CD4-positive, alpha-beta T cell treated with Interleukin-17A for 4 hours (primary cell): ENCODE results near the gene IFIT3.

Source experiments
- DNase-seq: peaks from one replicate; pipeline ENCODE4 v3.0.0-alpha.2; 2020; ENCODE audit warnings: mixed read lengths

The IFIT3 gene

DNA sequence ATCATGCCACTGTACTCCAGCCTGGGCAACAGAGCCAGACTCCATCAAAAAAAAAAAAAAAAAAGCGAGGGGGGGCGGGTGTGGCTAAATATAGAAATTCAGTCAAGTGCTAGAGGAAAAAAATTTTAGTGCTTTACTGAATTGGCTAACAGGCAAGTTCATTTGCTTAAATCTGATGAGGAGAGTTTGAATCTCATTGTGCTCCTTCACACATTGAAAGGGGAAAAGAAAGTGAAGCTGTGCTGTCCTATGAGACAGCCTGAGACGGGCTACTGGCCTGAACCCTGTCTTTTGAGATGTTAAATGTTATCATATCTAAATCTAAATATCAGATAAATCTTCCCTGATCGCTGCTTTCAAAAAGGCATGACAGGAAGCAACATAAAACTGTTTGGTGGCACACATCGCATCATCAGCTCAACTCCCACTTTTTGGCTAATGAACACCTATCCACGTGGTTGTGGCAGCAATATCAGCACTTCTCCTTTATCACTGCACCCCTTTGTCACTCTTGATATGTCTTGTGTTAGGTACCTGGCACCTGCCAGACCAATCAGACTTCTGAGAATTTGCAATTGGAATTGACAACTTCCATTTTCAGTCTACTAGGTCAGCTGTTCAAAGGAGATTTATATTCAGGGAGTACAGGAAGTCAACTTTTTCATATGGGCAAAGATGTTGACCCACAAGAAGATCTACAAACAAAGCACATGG, 36.1 kb downstream of the IFIT3 start:
- no peak for DNase-seq

DNA sequence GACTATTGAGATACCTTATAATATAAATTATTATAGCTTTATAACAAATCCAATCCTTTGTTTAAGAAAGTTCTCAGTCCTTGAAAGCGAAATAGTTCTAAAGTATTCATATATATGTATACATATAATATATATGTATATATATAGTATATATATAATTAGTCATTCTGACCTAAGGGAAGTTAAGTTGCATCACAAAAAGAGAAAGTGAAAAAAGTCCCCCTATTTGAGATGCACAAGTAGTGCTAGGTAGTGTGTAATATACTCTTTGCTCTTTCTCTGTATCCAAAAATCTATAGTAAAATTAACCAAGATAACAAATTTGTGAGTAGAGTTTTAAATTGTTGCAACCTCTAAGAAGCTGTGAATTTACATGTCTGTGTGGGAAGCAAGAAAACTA, 36.7 kb downstream of the IFIT3 start:
- DNase-seq = no peak

DNA sequence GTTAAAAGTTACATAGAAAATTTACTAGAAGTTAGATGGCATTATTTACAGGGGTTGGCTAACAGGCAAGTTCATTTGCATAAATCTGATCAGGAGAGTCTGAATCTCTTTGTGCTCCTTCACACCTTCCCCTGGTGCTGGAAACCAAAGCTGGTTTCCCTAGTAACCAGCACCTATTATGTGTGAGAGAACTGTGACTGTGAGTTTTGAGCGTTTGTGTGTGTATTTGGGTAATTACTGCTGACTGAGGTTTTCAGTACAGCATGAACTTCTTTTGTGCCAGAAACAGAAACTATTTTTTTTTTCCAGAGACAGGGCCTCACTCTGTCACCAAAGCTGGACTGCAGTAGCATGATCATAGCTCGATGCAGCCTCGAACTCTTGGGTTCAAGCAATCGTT, 39.7 kb downstream of the IFIT3 start:
- no peak for DNase-seq

DNA sequence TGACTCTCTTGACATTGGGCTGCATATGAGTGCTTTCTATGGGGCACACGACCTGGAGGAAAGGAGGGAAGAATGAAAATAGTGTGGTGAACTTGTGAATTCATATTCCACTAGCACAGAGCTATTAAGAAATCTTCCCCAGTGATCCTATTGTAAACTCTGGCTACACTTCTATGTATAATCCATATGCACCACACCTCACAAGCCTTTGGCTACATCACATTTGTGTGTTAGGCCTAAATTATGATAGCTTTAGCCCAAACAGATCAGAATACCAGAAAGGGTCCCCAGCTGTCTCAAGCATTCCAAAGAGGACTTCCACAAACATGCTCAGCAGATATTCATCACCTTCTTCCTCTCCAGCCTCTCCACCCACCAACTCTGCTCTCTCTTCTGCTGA, 40.3 kb downstream of the IFIT3 start:
- no peak for DNase-seq

DNA sequence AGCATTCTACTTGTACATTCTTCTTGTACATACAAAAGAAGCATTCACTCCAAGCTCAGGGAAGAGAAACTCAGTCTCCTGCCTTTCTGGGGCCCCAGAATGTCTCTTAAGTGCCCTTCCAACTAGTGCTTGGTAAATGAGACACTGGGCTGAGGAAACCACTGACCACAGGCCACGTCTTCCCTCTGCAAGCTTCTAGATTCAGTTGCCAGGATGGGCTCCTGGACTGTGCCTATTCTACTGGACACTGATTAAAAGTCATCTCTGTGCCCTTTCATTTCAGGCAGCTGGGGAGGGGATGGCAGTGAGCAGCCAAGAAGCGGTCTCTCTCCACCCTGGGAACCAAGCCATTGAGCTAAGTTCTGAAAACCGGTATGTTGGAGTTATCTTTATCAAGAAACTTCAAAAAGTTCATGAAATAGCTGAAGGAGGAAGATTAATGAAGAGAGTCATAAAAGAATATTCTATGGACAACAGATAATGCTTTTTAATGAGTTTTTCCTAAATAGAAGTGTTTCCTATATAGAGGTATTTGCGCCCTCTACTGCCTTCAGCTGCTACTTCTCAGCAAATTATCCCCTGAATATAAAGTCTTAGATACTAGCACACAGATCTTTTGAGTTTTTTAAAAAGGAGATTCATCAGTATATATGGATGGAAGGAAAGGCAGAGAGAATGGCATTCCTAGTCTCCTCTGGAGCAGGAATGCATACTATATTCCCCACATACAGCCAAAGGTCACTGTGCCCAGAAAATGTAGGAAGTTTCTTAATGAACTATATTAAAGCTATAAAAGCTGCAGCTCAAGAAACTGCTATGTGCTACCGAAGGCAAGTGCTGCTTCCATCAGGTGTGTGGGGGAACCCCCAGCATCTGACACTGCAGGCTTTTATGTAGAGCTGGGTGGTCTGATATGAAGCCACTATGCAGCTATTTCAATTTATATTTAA, 41.6 kb downstream of the IFIT3 start:
- DNase-seq = peak; percentile 39

DNA sequence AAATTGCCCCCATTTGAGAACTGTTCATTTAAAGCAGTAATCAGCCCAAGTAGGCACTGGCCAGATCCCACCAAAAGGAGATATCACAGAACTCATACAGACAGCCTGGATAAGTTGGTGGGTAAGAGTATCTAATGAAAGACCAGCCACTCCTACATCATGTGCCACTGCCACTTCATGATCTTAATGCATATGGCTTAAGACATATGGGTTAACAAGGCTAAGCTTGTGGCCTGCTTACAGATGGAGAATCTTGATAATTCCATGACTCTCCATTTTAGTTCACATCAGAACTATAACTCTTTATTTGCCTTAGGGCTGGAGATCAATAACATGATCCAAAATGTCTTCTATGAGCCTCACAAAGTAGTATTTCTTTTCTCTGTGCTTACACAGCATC, 43.3 kb downstream of the IFIT3 start:
- DNase-seq = no peak

DNA sequence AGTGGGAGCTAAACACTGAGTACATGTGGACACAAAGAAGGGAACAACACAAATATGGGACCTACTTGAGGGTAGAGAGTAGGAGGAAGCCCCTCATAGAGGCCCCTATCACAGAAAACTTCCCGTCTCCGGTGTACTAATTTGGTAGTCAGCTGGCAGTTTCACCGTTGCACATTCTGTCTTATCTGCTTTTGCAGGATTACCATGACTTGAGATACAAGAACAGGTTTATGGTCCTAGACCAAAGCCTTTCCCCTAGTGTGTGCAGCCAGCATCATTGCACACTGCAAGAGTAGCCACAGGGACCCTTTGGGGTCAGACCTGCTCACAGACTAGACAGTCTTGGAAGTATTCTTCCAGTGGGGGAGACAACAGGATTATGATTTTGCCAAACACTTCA, 44.2 kb downstream of the IFIT3 start:
- no peak for DNase-seq

DNA sequence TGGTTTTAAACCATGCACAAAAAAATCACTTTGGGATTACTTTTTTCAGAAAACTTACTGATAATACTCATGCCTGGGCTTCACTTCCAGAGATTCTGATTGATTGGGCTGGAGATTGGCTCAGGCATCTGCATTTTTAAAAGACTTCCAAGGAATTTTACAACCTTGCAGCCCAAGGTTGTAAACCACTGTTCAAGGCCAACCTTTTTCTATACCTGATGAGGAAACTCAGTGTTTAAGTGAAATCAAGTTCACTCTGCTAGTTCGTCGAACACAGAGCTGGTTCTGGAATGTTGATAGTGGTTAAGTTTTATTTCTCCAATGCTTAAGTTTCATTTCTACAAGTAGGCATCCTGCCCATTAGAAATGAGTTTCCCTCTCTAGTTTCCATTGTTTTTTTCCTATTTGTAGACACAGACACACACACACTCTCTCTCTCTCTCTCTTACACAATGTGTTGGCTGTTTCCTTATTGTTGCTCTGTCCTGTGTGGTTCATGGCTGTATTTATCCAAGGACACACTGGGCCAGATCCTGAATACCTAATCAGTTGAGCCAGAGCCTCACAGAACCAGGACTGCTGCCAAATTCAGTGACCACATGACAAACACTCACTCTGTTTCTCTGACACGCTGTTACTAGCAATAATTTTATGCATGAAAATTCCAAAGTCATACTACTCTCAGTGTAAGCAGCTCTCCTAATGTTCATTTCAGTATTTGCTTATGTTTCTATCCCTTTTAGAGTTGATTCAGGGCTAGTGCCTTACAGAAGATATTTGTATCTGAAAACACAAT, 46.3 kb downstream of the IFIT3 start:
- no peak for DNase-seq

DNA sequence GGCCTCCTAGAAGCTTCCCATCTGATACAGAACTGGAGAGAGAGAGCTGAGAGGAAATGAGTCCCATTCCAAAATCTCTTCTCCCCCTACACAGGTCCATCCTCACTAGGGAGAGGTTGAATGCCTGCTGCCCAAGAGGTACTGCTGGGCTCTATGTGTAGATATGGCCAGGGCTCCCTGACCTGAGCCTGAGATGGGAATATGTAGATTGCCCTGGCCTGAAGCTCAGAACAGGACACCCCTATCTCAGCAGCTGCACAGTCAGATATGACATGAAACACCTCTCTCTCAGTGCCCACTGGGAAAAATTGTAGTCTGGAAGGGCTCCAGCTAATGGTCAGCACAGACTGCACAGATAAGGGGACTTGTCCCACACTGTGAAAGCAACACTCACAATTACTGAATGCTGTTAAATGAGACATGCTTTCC, 46.9 kb downstream of the IFIT3 start:
- DNase-seq = no peak

DNA sequence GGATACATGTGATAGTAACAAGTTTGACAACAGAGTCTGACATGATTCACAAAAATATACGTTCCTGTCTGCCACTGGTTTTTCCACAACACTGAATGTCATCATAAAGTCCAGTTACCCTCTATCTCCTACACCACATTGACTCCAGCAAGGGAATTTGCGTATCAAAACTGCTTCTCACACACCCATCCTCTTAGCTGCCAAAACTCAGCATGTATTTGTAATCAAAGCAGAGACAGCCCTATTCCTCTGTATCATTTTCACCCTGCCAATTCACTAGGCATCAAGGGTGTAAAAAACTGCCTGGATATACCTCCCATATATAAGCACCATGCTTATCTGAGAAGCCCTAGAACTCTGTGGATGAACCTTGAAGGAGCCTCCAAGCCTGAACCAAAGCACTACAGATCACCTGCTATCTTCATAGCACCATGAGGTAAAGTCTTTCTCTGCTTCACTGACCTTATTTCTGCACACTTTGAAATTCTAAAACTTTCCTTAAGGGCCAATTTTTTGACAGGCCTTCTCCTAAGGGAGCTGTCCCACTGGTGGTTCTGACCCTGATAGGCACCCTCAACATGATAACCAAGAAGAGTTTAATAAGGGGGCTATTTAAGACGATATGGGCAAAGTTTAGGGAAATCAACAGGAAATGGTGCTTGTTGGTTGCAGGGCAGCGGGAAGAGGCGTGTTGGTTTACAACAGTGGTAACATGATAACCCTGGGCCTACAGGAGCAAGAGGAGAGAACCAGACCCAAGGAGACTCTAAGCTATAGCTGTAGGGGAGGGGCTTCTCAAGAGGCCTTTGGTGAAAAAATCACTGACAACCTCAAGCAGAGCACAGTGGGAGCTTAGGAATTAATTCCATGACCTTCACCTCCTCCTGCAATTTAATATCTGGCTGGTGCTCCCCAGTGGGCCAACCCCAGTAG, 50.2 kb downstream of the IFIT3 start, which contains the start of gene IFIT1B:
TSS of gene IFIT1B (plus strand) at position 352 of the 933 bp plus-strand sequence. CDS start at position 432, 80 bp downstream.
- DNase-seq = no peak

DNA sequence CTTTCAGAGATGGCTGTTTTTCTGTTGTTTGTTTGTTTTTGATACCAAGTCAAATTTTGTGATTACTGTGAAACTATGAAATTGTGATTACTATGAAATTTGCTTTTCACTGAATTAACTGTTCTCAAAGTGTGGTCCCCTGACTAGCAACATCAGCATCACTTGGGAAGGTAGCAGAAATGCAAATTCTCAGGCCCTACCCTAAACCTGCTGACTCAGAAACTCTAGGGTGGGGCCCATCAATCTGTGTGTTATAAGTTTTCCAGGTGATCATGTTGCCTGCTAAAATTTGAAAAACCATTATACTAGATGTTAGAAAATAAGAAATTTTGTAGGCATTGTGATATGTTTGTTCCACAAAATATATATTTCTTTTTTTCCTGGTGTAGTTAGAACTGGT, 51.3 kb downstream of the IFIT3 start:
- no peak for DNase-seq

DNA sequence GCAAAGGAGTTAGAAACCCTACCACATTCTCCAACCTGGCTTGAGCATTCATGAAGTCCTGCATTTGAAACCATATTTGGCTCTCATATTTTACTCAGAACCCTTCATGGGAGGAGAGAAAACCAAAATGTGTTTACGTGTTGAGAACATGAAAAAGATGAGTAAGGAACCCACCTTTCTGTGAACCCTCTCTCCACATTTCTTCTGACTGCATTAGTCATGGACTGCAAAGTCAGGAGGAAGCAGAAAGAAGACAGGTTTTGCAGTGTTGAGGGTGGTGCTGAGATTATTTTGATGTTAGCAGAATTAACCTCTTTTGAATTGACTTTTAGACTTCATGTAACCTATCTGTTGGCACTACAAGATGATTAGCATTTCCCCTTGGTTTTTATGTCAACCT, 55.0 kb downstream of the IFIT3 start:
- no peak for DNase-seq

DNA sequence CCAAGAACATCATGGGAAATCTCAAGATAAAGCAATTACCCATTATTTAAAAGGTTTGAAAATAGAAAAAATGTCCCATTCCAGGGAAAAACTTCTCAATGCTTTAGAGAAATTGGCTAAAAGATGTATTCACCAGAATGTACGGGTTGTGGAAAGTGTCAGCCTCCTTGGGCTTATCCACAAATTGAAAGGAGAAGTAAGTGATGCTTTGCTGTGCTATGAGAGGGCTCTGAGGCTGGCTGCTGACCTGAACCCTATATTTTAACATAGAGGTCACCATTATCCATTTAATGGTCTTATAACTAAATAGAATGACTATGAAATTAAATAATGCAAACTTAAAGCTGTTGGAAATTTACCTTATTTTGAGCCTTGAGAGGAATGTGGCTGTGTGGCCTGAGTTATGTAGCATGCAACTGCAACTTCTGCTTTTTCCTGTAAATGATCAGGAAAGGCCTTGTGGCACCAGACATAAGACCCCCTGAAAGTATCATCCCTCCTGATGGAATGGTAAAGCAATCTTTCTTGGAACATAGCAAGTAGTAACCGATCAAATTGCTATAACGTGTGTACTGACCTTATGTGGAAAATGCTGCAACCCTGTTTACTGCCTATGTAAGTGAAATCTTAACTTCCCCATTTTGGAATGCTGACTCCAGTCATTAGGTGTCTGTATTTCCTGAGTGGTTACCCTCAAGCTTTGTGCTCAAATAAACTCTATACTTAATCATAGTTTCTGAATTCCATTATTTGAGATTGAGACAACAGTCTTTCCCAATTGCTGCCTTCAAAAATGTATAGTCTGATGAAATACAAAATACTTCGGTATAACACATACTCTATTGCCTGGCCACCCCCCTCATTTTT, 56.9 kb downstream of the IFIT3 start:
- DNase-seq = no peak

DNA sequence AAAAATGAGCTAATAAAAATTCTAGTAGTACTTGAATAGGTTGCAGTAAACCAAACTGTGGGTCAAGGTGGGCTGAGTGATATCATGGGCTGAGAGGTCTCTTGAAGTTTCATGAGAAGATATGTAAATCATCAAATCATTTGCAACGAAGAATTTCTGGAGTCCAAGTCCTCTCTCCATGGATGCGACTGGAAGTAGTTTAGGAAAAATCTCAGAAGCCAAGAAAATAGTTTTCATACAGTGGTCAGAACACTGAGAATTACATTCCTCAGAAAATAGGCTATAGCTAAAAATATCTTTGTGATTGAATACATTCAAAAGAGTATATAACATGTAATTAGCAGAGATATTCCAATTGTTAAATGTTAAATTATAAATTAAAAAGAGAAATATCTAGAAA, 61.0 kb downstream of the IFIT3 start:
- no peak for DNase-seq

DNA sequence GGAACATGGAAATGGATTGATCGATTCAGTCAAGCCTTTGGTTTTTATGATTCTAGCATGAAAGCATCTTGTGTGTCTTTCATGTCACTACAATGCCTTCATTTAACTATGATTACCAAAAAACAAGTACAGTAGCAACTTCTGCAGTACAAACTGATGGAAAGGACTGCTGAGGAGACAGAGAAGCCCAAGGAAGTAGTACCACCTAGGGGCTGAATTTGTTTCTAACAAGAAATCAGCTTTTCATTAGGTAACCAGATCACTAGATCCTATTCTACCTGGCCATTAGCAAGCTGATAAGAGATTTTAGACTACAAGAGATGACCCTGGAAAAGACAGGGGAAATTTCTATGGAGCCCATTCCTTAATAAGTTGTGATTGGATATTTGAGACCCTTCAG, 61.5 kb downstream of the IFIT3 start:
- no peak for DNase-seq
